Measurements from ENCODE around the gene ZNF611. TPM values are rescaled to one million over a fixed set of nuclear protein-coding genes. Genes with fewer than 3 reads are reported as not detected.
"Not testable (repeated sequence)": the region's sequence is repeated elsewhere in the genome, so short reads cannot be mapped to it uniquely, and the experiment has no call there.

The ZNF611 gene
- total and polyA plus RNA-seq, 2 experiments from 2014 or later: 10.8 to 21.3 TPM

DNA sequence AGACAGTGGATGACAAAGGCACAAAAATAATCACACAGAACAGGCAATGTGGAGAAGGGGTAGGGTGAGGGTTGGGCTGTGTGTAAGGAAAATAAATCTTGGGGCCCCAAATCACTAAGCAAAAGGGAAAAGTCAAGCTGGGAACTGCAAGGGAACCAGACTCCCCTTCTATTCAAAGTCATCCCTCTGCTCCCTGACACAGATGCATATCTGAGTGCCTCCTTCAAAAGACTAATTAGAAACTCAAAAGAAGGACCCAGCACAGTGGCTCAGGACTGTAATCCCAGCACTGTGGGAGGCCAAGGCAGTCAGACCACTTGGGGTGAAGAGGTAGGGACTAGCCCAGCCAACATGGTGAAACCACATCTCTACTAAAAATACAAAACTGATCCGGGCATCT is 18.3 kb downstream of the ZNF611 start:
- no peaks in the 10 kb centered on the region for H3K27me3 ChIP-seq
- H3K4me1 ChIP-seq (ENCODE audit: insufficient read depth): no peaks in the 10 kb centered on the region
- TF ChIP-seq EZH2phosphoT487 (IDR thresholded peaks at IDR 0.05; ENCODE audit: low read depth, severe bottlenecking, unreplicated experiment) (no peak), EZH2 (IDR thresholded peaks at IDR 0.05; ENCODE audit: borderline replicate concordance) (no peak)
- TF ChIP-seq, protein P1, sequence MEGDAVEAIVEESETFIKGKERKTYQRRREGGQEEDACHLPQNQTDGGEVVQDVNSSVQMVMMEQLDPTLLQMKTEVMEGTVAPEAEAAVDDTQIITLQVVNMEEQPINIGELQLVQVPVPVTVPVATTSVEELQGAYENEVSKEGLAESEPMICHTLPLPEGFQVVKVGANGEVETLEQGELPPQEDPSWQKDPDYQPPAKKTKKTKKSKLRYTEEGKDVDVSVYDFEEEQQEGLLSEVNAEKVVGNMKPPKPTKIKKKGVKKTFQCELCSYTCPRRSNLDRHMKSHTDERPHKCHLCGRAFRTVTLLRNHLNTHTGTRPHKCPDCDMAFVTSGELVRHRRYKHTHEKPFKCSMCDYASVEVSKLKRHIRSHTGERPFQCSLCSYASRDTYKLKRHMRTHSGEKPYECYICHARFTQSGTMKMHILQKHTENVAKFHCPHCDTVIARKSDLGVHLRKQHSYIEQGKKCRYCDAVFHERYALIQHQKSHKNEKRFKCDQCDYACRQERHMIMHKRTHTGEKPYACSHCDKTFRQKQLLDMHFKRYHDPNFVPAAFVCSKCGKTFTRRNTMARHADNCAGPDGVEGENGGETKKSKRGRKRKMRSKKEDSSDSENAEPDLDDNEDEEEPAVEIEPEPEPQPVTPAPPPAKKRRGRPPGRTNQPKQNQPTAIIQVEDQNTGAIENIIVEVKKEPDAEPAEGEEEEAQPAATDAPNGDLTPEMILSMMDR (IDR thresholded peaks at IDR 0.05; ENCODE audit: poor library complexity): no peak
- DNase-seq (ENCODE audit: low spot score): no peak
- H3K4me2 ChIP-seq: no peak overlapping the region
- H3K9me2 ChIP-seq (replicated peaks; ENCODE audit: insufficient read depth): no peaks in the 10 kb centered on the region
- peaks cover 2% of the 10 kb centered on the region for H3K79me2 ChIP-seq
- no peaks in the 10 kb centered on the region for H4K20me1 ChIP-seq (ENCODE audit: insufficient read depth, poor library complexity, severe bottlenecking)
- WGBS (ENCODE audit: low lambda C conversion rate, missing lambda C conversion rate): 82% methylated on average over 1 of the region's 1 CpG
- H3K9me3 ChIP-seq (ENCODE audit: low read depth): no peaks in the 10 kb centered on the region
- H3K27ac ChIP-seq: no peak overlapping the region
- H3K36me3 ChIP-seq (replicated peaks; ENCODE audit: insufficient read depth, low read depth): no peaks in the 10 kb centered on the region
- no peak overlapping the region for H2AFZ ChIP-seq
- H3K4me3 ChIP-seq: no peak overlapping the region

DNA sequence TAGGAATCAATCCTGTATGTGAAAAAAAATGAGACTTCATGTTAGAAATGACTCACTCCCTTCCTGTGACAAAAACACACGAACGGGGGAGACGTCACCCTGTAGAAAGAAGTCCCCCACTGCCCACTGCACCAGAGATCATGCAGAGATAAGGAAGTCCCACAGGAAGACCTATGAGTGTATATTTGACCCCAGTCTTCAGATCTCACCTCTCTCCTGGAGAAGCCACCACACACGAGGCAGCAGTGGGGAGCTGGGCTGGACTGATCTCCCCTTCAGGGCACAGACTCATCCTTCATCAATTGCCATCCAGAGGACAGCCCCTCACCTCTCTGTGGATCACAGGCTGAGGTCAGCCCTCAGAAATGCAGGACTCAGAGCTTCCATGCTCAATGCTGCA is 18.9 kb downstream of the ZNF611 start:
- H3K27me3 ChIP-seq; H4K20me1 ChIP-seq (ENCODE audit: insufficient read depth, poor library complexity, severe bottlenecking); H3K4me3 ChIP-seq; H3K9me2 ChIP-seq (replicated peaks; ENCODE audit: insufficient read depth); H3K4me1 ChIP-seq (ENCODE audit: insufficient read depth); H3K4me2 ChIP-seq; H3K79me2 ChIP-seq; H2AFZ ChIP-seq; H3K9me3 ChIP-seq (ENCODE audit: low read depth); H3K27ac ChIP-seq; DNase-seq (ENCODE audit: low spot score); H3K36me3 ChIP-seq (replicated peaks; ENCODE audit: insufficient read depth, low read depth): not testable (repeated sequence)
- 74% methylated on average over 4 of the region's 4 CpGs for WGBS (ENCODE audit: low lambda C conversion rate, missing lambda C conversion rate)

DNA sequence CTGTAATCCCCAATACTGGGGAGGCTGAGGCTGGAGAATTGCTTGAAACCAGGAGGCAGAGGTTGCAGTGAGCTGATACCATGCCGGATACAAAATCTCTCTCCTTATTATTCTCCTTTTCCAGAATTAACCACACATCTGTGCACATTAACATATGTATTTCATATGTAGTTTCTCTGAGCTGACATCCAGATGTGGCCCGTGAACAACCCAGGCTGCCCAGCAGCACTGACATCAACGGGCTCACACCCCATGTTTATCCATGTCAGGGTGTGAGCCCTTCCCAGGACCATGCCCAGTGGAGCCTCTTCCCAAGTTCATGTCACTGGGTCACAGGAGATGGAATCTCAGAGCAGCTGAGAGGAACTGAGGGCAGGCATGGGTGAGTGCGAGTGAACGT is 19.5 kb downstream of the ZNF611 start:
- H3K4me2 ChIP-seq; H4K20me1 ChIP-seq (ENCODE audit: insufficient read depth, poor library complexity, severe bottlenecking); H3K4me1 ChIP-seq (ENCODE audit: insufficient read depth); H3K36me3 ChIP-seq (replicated peaks; ENCODE audit: insufficient read depth, low read depth); H3K27ac ChIP-seq; H3K27me3 ChIP-seq; H3K9me3 ChIP-seq (ENCODE audit: low read depth); H3K9me2 ChIP-seq (replicated peaks; ENCODE audit: insufficient read depth); H2AFZ ChIP-seq; DNase-seq (ENCODE audit: low spot score); H3K4me3 ChIP-seq; H3K79me2 ChIP-seq: not testable (repeated sequence)
- 90% methylated on average over 5 of the region's 5 CpGs for WGBS (ENCODE audit: low lambda C conversion rate, missing lambda C conversion rate)

DNA sequence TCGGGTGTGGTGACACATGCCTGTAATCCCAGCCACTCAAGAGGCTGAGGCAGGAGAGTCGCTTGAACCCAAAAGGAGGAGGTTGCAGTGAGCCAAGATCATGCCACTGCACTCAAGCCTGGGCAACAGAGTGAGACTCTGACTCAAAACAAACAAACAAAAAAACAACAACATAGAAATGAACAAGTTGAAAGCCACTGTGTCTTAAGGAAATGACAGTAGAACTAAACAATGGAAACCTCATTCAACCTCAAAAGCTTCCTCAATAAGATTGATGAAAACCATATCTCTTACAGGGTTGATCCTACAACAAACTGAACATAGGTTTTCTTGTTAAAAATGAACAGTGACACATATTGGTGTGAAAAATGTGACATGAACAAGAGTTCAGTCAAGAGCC is 21.8 kb downstream of the ZNF611 start:
- DNase-seq (ENCODE audit: low spot score): not testable (repeated sequence)

DNA sequence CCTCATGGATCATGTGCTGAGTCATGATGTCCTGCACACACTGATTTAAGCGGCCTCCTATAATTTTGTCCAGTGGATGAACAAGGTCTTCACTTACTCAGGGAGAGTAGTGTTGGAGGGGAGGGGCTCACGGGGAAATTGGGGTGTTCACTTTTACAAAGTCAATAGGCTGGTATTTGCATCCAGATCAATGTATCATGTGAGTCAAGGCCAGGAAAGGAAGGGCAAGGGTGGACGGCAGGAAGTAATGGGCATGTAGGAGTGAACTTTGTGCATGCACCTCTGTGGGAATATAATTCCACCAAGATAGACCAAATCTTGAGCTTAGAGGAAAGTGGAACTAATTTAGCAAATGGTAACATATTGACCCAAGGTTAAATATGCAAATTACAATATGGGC is 23.2 kb downstream of the ZNF611 start:
- not testable (repeated sequence) for H3K4me3 ChIP-seq; H3K36me3 ChIP-seq (replicated peaks; ENCODE audit: insufficient read depth, low read depth); H3K27me3 ChIP-seq; H3K9me3 ChIP-seq (ENCODE audit: low read depth); H3K4me2 ChIP-seq; H3K79me2 ChIP-seq; H3K27ac ChIP-seq; H2AFZ ChIP-seq; DNase-seq (ENCODE audit: low spot score); H3K9me2 ChIP-seq (replicated peaks; ENCODE audit: insufficient read depth); H4K20me1 ChIP-seq (ENCODE audit: insufficient read depth, poor library complexity, severe bottlenecking); H3K4me1 ChIP-seq (ENCODE audit: insufficient read depth)
- WGBS (ENCODE audit: low lambda C conversion rate, missing lambda C conversion rate): 91% methylated on average over 3 of the region's 3 CpGs

More for the DNA sequence above, 21.8 kb downstream of the ZNF611 start:
- not testable (repeated sequence) for H3K27ac ChIP-seq; H3K79me2 ChIP-seq; H3K4me1 ChIP-seq (ENCODE audit: insufficient read depth); H4K20me1 ChIP-seq (ENCODE audit: insufficient read depth, poor library complexity, severe bottlenecking); H3K4me2 ChIP-seq; H3K9me3 ChIP-seq (ENCODE audit: low read depth); H2AFZ ChIP-seq; H3K4me3 ChIP-seq; H3K36me3 ChIP-seq (replicated peaks; ENCODE audit: insufficient read depth, low read depth); H3K27me3 ChIP-seq; H3K9me2 ChIP-seq (replicated peaks; ENCODE audit: insufficient read depth)
- WGBS (ENCODE audit: low lambda C conversion rate, missing lambda C conversion rate): 95% methylated on average over 2 of the region's 2 CpGs

Measured in hepatocyte (in vitro differentiated cells).